ENCODE data around the gene LRRC74A. TPM values are rescaled to one million over a fixed set of nuclear protein-coding genes. Genes with fewer than 3 reads are reported as not detected.

LRRC74A gene
- total RNA-seq (2014; rRNA removed) = not detected in 2 replicates
- not detected for polyA plus RNA-seq (2012)

GRCh38 chr14:76826122-76826521 is at the start of gene LRRC74A:
TSS of gene LRRC74A (plus strand) at chr14:76826408. CDS start at chr14:76826698, 290 bp downstream.
- DNase-seq (ENCODE audit: low read depth) = no peak

- no peak for DNase-seq (ENCODE audit: low read depth)
Observed at GRCh38 chr14:76776428-76777251, 49.6 kb upstream of the LRRC74A start.

GRCh38 chr14:76777721-76778120 is 48.5 kb upstream of the LRRC74A start:
- no peak for DNase-seq (ENCODE audit: low read depth)

GRCh38 chr14:76778546-76779215 is 47.5 kb upstream of the LRRC74A start:
- no peak for DNase-seq (ENCODE audit: low read depth)

- no peak for DNase-seq (ENCODE audit: low read depth)
Observed at GRCh38 chr14:76779221-76780057, 46.8 kb upstream of the LRRC74A start.

GRCh38 chr14:76780058-76780345 is 46.2 kb upstream of the LRRC74A start:
- no peak for DNase-seq (ENCODE audit: low read depth)

GRCh38 chr14:76780360-76780759 is 45.8 kb upstream of the LRRC74A start:
- DNase-seq (ENCODE audit: low read depth) = no peak

- peak; percentile 20 for DNase-seq (ENCODE audit: low read depth)
Observed at GRCh38 chr14:76780875-76781647, 45.1 kb upstream of the LRRC74A start.

- no peak for DNase-seq (ENCODE audit: low read depth)
Observed at GRCh38 chr14:76781648-76782051, 44.6 kb upstream of the LRRC74A start.

GRCh38 chr14:76782115-76782884 is 43.9 kb upstream of the LRRC74A start:
- DNase-seq (ENCODE audit: low read depth) = no peak

GRCh38 chr14:76782885-76783566 is 43.2 kb upstream of the LRRC74A start:
- DNase-seq (ENCODE audit: low read depth) = no peak

- DNase-seq (ENCODE audit: low read depth) = no peak
Observed at GRCh38 chr14:76784266-76784874, 41.8 kb upstream of the LRRC74A start.

- peak; percentile 78 for DNase-seq (ENCODE audit: low read depth)
Observed at GRCh38 chr14:76784881-76785280, 41.3 kb upstream of the LRRC74A start.

- no peak for DNase-seq (ENCODE audit: low read depth)
Observed at GRCh38 chr14:76786601-76787000, 39.6 kb upstream of the LRRC74A start.

- no peak for DNase-seq (ENCODE audit: low read depth)
Observed at GRCh38 chr14:76792422-76792821, 33.8 kb upstream of the LRRC74A start.

GRCh38 chr14:76793324-76793723 is 32.9 kb upstream of the LRRC74A start:
- no peak for DNase-seq (ENCODE audit: low read depth)

GRCh38 chr14:76793956-76794355 is 32.3 kb upstream of the LRRC74A start:
- no peak for DNase-seq (ENCODE audit: low read depth)

- DNase-seq (ENCODE audit: low read depth) = no peak
Observed at GRCh38 chr14:76806446-76806845, 19.8 kb upstream of the LRRC74A start.

GRCh38 chr14:76808011-76808410 is 18.2 kb upstream of the LRRC74A start:
- no peak for DNase-seq (ENCODE audit: low read depth)

- no peak for DNase-seq (ENCODE audit: low read depth)
Observed at GRCh38 chr14:76808990-76809389, 17.2 kb upstream of the LRRC74A start.
